AG08395 (cell line): ENCODE results near the gene AUH.

Experiments
- DNase-seq: peaks from one replicate; pipeline ENCODE4 v3.0.0; 2012; ENCODE audit warnings: mixed read lengths, low spot score

The AUH gene

DNA sequence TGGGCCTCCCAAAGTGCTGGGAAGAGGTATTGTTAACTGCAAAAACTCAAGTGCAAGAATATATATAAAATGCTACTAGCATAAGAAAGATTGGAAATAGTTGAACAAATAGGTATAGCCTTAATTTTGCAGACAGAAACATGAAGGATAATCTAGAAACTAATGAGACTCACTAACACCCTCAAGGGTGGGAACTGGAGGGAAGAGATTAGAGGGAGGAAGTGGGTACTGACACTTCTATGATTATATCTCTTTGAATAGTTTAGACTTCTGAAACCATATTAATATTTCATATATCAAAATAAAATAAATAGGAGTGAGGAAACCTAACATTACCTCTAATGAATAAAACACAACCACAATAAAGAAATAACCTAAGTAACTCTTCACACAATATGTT lies 23.0 kb downstream of the AUH start:
- no peak for DNase-seq

DNA sequence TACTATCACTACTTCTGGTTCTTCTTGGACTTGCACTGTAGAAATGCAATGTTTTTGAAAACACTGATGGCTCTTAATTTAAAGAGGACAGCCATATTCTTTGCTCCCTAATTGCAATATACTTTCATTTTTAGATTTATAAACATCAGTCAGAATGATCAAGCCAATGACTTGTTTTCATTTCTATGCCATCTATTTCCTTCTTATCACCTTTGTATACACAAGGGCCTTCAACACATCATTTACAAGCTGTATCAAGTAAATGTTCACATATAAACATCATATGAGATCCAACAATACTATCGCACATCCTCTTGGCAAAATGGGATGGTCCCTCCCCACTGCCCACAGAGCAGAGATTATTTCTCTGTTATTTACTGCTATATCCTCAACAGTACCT lies 24.9 kb downstream of the AUH start:
- DNase-seq = no peak

- DNase-seq = peak; percentile 9
These were observed 27.7 kb downstream of the AUH start for GRCh38 chr9:91334053-91334452.

GRCh38 chr9:91333551-91333950 lies 28.2 kb downstream of the AUH start:
- no peak for DNase-seq

DNA sequence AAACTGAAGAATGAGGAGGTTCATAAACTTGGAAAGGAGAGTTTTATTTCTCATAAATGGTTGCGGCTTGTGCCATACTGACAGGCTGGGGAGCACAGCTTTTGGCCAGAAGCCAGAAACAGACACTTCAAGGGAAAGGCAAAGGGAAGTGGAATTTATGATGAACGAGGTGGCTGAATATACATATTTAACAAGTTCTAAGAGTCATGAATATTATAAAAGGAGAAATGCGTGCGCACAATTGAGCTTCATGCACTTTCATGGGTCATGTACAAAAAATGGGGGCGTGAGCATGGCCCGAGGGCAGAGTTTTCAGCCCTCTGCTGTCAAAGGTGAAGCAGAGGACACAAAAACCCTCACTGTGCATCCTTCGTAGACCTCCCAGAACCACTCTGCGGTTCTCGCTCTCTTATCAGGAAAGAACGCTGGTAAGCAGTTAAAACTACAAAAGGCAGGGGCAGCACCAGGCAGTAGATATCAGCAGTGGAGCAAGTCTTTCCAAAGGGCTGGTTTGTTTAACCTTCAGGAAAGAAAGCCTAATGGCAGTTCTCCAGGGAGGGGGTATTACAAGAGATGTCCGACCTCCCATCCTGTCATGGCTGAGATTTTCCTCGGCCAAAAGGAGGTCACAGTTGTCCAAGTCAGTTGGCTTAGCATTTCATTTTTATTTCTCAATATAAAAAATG lies 29.0 kb downstream of the AUH start:
- DNase-seq = no peak

GRCh38 chr9:91331849-91332248 lies 29.9 kb downstream of the AUH start:
- DNase-seq = no peak

- no peak for DNase-seq
These were observed 33.5 kb downstream of the AUH start for GRCh38 chr9:91328186-91328585.

- DNase-seq = no peak
These were observed 40.0 kb downstream of the AUH start for GRCh38 chr9:91321691-91322090.

GRCh38 chr9:91320299-91320698 lies 41.4 kb downstream of the AUH start:
- DNase-seq = no peak

DNA sequence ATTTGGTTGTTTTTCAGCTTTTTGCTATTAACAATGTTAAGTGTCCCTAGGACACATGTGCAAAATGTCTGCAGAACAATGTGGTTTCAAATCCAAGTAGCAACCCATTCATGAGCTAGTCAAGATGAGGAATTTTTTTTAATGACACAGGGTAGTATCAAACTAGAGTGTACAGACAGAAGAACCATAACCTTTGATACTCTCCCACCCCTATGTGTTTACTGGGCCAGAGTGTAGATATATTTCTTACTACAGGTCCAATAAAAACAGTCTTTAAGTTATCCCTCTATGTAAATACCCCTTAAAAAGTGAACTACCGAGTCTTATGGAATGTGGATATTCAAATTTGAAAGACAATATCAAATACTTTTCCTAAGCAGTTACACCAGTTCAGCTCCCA lies 45.6 kb downstream of the AUH start:
- no peak for DNase-seq

DNA sequence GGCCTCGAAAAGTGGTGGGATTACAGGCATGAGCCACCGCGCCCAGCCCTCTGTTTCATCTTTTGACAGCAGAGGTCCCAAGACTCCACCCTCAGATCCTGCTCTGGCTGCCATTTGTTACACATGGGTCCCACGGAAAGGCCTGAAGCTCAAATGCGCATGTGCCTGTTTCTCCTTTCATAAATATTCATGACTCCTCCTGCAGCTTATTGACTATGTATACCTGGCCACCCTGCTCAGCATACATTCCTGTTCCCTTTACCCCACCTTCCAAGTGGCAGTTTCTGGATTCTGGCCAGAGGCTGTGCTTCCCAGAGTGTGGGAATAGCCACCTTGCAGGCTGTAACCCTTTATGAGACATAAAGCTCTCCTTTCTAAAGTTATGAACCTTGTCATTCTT lies 46.5 kb downstream of the AUH start:
- DNase-seq = no peak

- DNase-seq = no peak
These were observed 48.9 kb downstream of the AUH start for GRCh38 chr9:91312717-91313325.

GRCh38 chr9:91310037-91310436 lies 51.7 kb downstream of the AUH start:
- no peak for DNase-seq

DNA sequence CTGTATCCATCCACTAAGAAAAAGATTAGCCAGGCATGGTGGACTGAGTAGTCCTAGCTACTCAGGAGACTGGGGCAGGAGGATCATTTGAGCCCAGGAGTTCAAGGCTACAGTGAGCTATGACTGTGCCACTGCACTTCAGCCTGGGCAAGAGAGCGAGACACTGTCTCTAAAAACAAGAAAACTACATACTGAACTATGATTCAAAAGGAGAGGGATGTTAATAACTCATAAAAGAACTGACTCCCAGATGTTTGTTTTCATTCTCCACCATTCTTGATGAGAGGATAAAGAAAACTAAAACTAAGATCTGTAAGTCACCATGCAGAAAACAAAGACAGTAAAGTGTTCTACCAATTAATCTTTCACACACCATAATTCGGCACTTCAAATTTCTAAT lies 53.5 kb downstream of the AUH start:
- no peak for DNase-seq

GRCh38 chr9:91307279-91307678 lies 54.4 kb downstream of the AUH start:
- DNase-seq = no peak

GRCh38 chr9:91306296-91306630 lies 55.5 kb downstream of the AUH start:
- DNase-seq = no peak

GRCh38 chr9:91305596-91306295 lies 56.0 kb downstream of the AUH start:
- DNase-seq = no peak

- no peak for DNase-seq
These were observed 57.8 kb downstream of the AUH start for GRCh38 chr9:91303741-91304415.

GRCh38 chr9:91302831-91303230 lies 58.9 kb downstream of the AUH start:
- peak; percentile 85 for DNase-seq

- peak; percentile 15 for DNase-seq
These were observed 60.6 kb downstream of the AUH start for GRCh38 chr9:91301161-91301560.

DNA sequence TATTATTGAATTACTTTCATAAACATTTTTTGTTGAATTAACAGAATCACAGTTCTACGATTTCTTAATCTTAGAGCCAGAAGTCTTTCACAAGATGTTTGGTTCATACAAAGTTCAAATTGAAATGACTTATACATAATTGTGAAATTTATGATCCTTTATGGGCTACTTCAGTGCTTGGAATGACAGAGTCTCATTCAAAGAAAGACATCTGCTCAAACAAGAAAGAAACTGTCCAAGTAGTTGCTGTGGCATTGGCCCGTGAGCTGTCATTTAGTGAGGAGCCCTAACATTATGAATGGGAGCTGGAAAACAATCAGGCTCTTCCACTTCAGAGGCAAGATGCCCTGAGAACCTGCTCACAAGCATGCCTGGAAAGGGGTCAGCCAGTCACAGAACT lies 63.4 kb downstream of the AUH start:
- peak; percentile 27 for DNase-seq

DNA sequence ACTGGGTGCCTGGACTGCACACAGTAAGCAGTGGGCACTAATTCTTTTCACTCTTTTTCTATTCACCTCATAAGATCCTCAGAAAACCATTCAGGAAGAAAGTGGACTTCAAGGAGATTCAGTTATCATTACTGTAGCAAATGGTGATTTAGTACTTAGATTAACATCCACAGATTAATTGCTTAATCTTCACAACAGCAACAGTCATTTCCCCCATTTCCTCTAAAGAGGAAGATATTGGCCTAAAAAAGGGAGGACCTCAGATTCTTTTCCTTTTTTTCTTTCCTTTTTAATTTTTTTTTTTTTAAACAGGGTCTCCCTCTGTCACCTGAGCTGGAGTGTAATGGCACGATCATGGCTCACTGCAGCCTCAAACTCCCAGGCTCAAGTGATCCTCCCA lies 64.4 kb downstream of the AUH start:
- no peak for DNase-seq

GRCh38 chr9:91296354-91296753 lies 65.4 kb downstream of the AUH start:
- DNase-seq = no peak
